ENCODE data around the gene AGMAT.
"Not testable (repeated sequence)": the region's sequence is repeated elsewhere in the genome, so short reads cannot be mapped to it uniquely, and the experiment has no call there.

AGMAT gene

GRCh38 chr1:15610167-15610566, 25.3 kb upstream of the AGMAT start:
- in situ Hi-C loops (cut with MboI; ENCODE audit: low pct_unique_long_range_greater_than_20kb, low sequenced_read_pairs, unreplicated experiment), result no loop called here
- DNase-seq (ENCODE audit: low spot score), result no peak
- TF ChIP-seq, protein P1, sequence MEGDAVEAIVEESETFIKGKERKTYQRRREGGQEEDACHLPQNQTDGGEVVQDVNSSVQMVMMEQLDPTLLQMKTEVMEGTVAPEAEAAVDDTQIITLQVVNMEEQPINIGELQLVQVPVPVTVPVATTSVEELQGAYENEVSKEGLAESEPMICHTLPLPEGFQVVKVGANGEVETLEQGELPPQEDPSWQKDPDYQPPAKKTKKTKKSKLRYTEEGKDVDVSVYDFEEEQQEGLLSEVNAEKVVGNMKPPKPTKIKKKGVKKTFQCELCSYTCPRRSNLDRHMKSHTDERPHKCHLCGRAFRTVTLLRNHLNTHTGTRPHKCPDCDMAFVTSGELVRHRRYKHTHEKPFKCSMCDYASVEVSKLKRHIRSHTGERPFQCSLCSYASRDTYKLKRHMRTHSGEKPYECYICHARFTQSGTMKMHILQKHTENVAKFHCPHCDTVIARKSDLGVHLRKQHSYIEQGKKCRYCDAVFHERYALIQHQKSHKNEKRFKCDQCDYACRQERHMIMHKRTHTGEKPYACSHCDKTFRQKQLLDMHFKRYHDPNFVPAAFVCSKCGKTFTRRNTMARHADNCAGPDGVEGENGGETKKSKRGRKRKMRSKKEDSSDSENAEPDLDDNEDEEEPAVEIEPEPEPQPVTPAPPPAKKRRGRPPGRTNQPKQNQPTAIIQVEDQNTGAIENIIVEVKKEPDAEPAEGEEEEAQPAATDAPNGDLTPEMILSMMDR (IDR thresholded peaks at IDR 0.05; ENCODE audit: extremely low read depth, insufficient read depth, missing control alignments), result no peak

GRCh38 chr1:15609631-15610030, 24.8 kb upstream of the AGMAT start:
- in situ Hi-C loops (cut with MboI; ENCODE audit: low pct_unique_long_range_greater_than_20kb, low sequenced_read_pairs, unreplicated experiment), result no loop called here
- DNase-seq (ENCODE audit: low spot score), result no peak
- TF ChIP-seq, protein P1 (IDR thresholded peaks at IDR 0.05; ENCODE audit: extremely low read depth, insufficient read depth, missing control alignments), result no peak

DNA sequence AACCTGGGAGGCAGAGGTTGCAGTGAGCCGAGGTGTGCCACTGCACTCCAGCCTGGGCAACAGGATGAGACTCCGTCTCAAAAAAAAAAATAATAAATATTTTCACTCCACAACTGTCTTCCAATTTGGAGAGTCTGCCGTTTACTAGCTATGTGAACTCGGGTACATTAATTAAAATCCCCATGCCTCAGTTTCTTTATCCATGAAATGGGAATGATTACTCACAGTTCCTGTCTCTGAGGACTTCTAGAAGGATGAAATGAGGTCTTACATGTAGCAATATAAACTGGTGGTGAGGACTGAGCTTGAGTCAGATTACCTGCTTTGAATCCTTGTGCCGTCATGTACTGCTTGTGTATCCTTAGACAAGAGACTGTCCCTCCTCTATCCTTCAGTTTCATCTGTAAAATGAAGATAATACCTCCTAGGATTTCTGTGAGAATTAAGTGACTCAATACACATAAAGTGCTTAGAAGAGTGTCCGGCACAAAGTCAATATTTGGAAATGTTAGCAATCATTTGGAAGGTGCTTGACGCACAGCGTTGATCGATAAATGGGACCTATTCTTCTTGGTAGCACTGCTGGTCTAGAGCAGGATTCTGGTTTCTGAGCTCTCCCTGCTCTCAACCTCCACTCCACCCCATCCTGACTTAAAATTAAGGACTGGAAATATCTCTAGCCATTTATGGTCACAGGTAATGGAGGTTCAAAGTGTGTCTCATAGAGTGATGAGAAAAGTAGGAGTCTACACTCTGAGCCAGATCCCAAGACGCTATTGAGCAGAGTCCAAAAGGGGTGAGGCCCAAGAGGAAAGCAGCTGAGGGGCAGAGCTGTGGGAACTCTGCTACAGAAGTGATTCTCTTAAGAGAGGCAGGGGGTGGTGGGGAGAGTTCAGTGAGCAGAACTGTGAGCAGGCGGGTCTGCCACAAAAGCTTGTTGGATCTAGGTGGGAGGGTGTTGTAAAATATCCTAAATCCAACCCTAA, 20.8 kb upstream of the AGMAT start:
- TF ChIP-seq, protein P1 (IDR thresholded peaks at IDR 0.05; ENCODE audit: extremely low read depth, insufficient read depth, missing control alignments), result no peak
- in situ Hi-C loops (cut with MboI; ENCODE audit: low pct_unique_long_range_greater_than_20kb, low sequenced_read_pairs, unreplicated experiment), result no loop called here
- DNase-seq (ENCODE audit: low spot score), result no peak

GRCh38 chr1:15604400-15604799, 19.5 kb upstream of the AGMAT start:
- in situ Hi-C loops (cut with MboI; ENCODE audit: low pct_unique_long_range_greater_than_20kb, low sequenced_read_pairs, unreplicated experiment); DNase-seq (ENCODE audit: low spot score): not testable (repeated sequence)

DNA sequence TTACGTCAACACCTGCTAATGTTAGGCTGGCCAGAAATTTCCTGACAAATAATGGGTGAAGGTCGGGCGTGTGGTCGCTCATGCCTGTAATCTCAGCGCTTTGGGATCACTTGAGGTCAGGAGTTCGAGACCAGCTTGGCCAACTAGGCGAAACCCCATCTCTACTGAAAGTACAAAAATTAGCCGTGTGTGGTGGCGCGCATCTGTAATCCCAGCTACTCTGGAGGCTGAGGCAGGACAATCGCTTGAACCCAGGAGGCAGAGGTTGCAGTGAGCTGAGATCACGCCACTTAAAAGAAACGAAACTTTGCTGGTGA, 19.1 kb upstream of the AGMAT start:
- DNase-seq (ENCODE audit: low spot score); in situ Hi-C loops (cut with MboI; ENCODE audit: low pct_unique_long_range_greater_than_20kb, low sequenced_read_pairs, unreplicated experiment): not testable (repeated sequence)

DNA sequence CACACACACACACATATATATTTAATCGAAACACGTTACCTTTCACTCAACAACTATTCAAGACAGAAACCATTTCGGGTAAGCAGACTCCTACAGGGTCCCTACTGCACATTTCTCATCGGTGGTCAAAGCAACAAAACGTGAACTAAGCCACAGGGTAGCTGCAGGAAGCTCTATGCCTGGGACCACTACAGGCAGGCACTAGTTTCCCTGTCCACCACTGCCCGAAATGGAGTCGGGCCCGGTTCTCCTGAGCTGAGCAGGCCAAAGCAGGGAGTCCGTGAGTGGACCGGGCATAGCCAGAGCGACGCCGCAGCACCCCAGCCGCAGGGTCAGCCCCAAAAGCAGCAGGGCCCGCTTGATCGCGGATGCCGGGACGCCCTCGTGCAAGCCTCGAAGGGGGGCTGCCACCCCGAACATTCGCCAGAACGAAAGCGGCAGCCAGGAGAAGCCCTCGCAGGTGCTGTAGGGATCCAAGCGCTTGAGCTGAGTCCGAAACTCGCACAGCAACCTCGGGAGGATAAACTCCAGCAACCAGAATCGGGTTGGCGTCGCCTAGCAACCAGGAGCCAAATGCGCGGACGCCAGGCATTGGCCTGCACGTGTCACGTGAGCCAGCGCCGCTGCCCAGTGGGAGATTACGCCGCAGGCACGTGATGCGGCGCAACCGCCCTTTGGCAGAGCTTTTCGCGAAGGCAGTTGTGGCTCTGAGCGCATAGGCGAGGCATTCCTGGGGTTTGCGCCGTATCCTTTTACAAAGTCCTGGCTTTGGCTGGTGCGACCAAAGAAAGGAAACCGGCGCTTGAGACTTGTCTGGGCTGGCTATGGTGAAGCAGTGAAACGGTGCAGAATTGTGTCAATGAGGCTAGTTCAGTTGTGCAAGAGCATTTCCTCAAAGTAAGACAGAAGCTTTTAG, 18.5 kb upstream of the AGMAT start:
- peak; percentile 96 for DNase-seq (ENCODE audit: low spot score)
- TF ChIP-seq, protein P1 (IDR thresholded peaks at IDR 0.05; ENCODE audit: extremely low read depth, insufficient read depth, missing control alignments), result no peak
- in situ Hi-C loops (cut with MboI; ENCODE audit: low pct_unique_long_range_greater_than_20kb, low sequenced_read_pairs, unreplicated experiment), result no loop called here

DNA sequence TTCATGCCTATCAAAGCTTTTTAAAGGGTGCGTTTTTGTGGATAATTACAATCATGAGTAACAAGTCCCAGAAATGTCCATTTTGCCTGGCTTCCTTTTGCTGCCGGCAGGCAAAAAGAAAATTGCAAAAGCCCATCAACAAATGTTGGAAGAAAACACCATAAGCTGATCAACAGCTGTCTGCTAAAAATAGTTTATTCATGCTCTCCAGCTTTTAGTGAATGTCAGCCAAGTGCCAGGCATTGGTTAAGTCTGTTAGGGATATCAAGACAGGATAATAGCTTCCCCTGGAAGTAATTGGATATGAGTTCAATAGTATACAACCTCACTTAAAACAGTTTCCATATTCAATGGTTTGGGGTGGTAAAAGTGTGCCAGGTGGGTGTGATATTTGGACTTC, 13.6 kb upstream of the AGMAT start:
- TF ChIP-seq, protein P1 (IDR thresholded peaks at IDR 0.05; ENCODE audit: extremely low read depth, insufficient read depth, missing control alignments), result no peak
- DNase-seq (ENCODE audit: low spot score), result no peak
- in situ Hi-C loops (cut with MboI; ENCODE audit: low pct_unique_long_range_greater_than_20kb, low sequenced_read_pairs, unreplicated experiment), result loop anchor here (10.0 kb wide), 1 partner anchor 116 kb away; no protein-coding TSS in a partner anchor
